CD14-positive monocyte (primary cell): ENCODE results near the gene GATA5. TPM values are rescaled to one million over a fixed set of nuclear protein-coding genes. Genes with fewer than 3 reads are reported as not detected.

Experiments
- DNase-seq, 3 donors: peaks; one replicate each; pipeline ENCODE4 v3.0.0-alpha.2; 2011 to 2022
- H2AFZ ChIP-seq: 2 replicates; pipeline ENCODE4 v1.6.0; 2012; ENCODE audit warnings: mild to moderate bottlenecking, low read depth, low read length, inconsistent platforms; ENCODE audit not compliant: insufficient read depth, poor library complexity, severe bottlenecking
- H3K27ac ChIP-seq, 2 donors: 1 replicate in 1 of 2; 2 replicates in 1 of 2; pipeline ENCODE4 v1.5.1; 2012 to 2013; ENCODE audit warnings: low read length in 2 of 2, control low read depth in 1 of 2, inconsistent platforms in 1 of 2, low read depth in 1 of 2, mild to moderate bottlenecking in 1 of 2
- H3K27me3 ChIP-seq, 2 donors: one replicate each; pipeline versions ENCODE4 v1.6.0 to v1.6.1; 2011 to 2013; ENCODE audit warnings: low read length in 2 of 2; ENCODE audit not compliant: control insufficient read depth in 2 of 2, insufficient read depth in 2 of 2
- H3K36me3 ChIP-seq, 2 donors: replicated peaks in 1 of 2; 1 replicate in 1 of 2; 2 replicates in 1 of 2; pipeline versions ENCODE4 v1.5.1 to v1.6.1; 2012 to 2013; ENCODE audit warnings: low read length in 2 of 2, control low read depth in 1 of 2, inconsistent platforms in 1 of 2, mild to moderate bottlenecking in 1 of 2; ENCODE audit not compliant: insufficient read depth in 2 of 2, control insufficient read depth in 1 of 2
- H3K4me1 ChIP-seq, 2 donors: 1 replicate in 1 of 2; 2 replicates in 1 of 2; pipeline versions ENCODE4 v1.5.1 to v1.6.1; 2012 to 2013; ENCODE audit warnings: low read length in 2 of 2, control low read depth in 1 of 2, inconsistent platforms in 1 of 2, mild to moderate bottlenecking in 1 of 2, moderate library complexity in 1 of 2; ENCODE audit not compliant: insufficient read depth in 2 of 2, control insufficient read depth in 1 of 2
- H3K4me2 ChIP-seq: replicated peaks from 2 replicates; pipeline ENCODE3; 2012; ENCODE audit warnings: low read length, moderate library complexity, mild to moderate bottlenecking; ENCODE audit not compliant: poor library complexity, severe bottlenecking; ENCODE audit errors: extremely low read depth
- H3K4me3 ChIP-seq, 3 experiments: fragments of 200-600 bp in 1 of 3; sonication (generic) in 1 of 3; replicated peaks in 1 of 3; 1 replicate in 2 of 3; 2 replicates in 1 of 3; pipeline ENCODE4 v1.5.1; 2011 to 2013; ENCODE audit warnings: low read length in 3 of 3, mild to moderate bottlenecking in 3 of 3, control low read depth in 2 of 3, low read depth in 2 of 3, inconsistent platforms in 1 of 3, moderate library complexity in 1 of 3
- H3K79me2 ChIP-seq: 2 replicates; pipeline ENCODE4 v1.6.0; 2012; ENCODE audit warnings: mild to moderate bottlenecking, control low read depth, inconsistent platforms, low read length, moderate library complexity; ENCODE audit not compliant: insufficient read depth
- H3K9ac ChIP-seq: 2 replicates; pipeline ENCODE4 v1.6.0; 2017; ENCODE audit warnings: low read length, mild to moderate bottlenecking; ENCODE audit not compliant: insufficient read depth, poor library complexity, severe bottlenecking
- H3K9me3 ChIP-seq, 2 donors: replicated peaks in 1 of 2; 1 replicate in 1 of 2; 2 replicates in 1 of 2; pipeline versions ENCODE4 v1.5.1 to v1.6.1; 2012 to 2013; ENCODE audit warnings: low read length in 2 of 2, control low read depth in 1 of 2; ENCODE audit not compliant: control insufficient read depth in 1 of 2, insufficient read depth in 1 of 2
- H4K20me1 ChIP-seq: 2 replicates; pipeline ENCODE4 v1.6.0; 2012; ENCODE audit warnings: mild to moderate bottlenecking, low read length, control low read depth, moderate library complexity; ENCODE audit not compliant: insufficient read depth
- H3K27ac Mint-ChIP-seq, 7 donors: one replicate each; pipeline ENCODE4 v1.8.0; 2020; ENCODE audit warnings: mild to moderate bottlenecking in 7 of 7, mixed read lengths in 7 of 7, moderate library complexity in 6 of 7, inconsistent platforms in 2 of 7
- H3K27me3 Mint-ChIP-seq, 3 donors: one replicate each; pipeline ENCODE4 v1.8.0; 2021 to 2022; ENCODE audit warnings: low read depth in 3 of 3, mild to moderate bottlenecking in 3 of 3, mixed read lengths in 3 of 3, moderate library complexity in 3 of 3, inconsistent platforms in 1 of 3
- H3K36me3 Mint-ChIP-seq, 2 donors: one replicate each; pipeline ENCODE4 v1.8.0; 2020; ENCODE audit warnings: mixed read lengths in 2 of 2, inconsistent platforms in 1 of 2, mild to moderate bottlenecking in 1 of 2
- H3K4me1 Mint-ChIP-seq: one replicate; pipeline ENCODE4 v1.8.0; 2020; ENCODE audit warnings: mild to moderate bottlenecking, mixed read lengths
- H3K4me3 Mint-ChIP-seq, 2 donors: one replicate each; pipeline ENCODE4 v1.8.0; 2020; ENCODE audit warnings: mild to moderate bottlenecking in 2 of 2, mixed read lengths in 2 of 2, moderate library complexity in 1 of 2
- H3K9me3 Mint-ChIP-seq, 7 donors: one replicate each; pipeline ENCODE4 v1.8.0; 2020 to 2022; ENCODE audit warnings: mixed read lengths in 7 of 7, mild to moderate bottlenecking in 6 of 7, moderate library complexity in 6 of 7, inconsistent platforms in 2 of 7
- WGBS: methylation state at CpG from one replicate; pipeline ENCODE4 v1.1.5; 2013; ENCODE audit warnings: missing lambda C conversion rate; ENCODE audit not compliant: insufficient coverage; 5-methylcytosine and 5-hydroxymethylcytosine counted together
- intact Hi-C, 2 donors: fragments of 100-400 bp; cut with micrococcal nuclease; formaldehyde crosslinking; loops; one replicate each; pipeline versions ENCODE4 v1.15.0 to v1.15.1; 2023
- polyA plus RNA-seq, 3 donors: library from polyadenylated mRNA; depleted of rRNA in 1 of 3; unstranded in 2 of 3; stranded (reverse) in 1 of 3; fragments of 300-500 nt in 2 of 3; fragments of >200 nt in 1 of 3; fragmentation: Illumina TruSeq in 2 of 3; gene quantifications; 1 replicate in 2 of 3; 2 replicates in 1 of 3; pipeline ENCODE4 v1.2.3, GENCODE V29; 2012 to 2021
- TF ChIP-seq, protein P1 (sequence below): fragments of 200-600 bp; IDR thresholded peaks from one replicate; pipeline ENCODE4 v1.8.0; 2022; ENCODE audit warnings: antibody characterized with exemption, mild to moderate bottlenecking

The GATA5 gene
- polyA plus RNA-seq, 3 donors, result not detected

- Histone ChIP-seq H3K79me2 (no peaks in the 10 kb centered on the region), H3K9ac (no peak overlapping the region), H4K20me1 (no peaks in the 10 kb centered on the region), H3K27me3 (peaks cover 0 to 1% of the 10 kb centered on the region in 2 donors), H3K4me2 (no peak overlapping the region), H3K9me3 (no peaks in the 10 kb centered on the region), H3K4me1 (no peaks in the 10 kb centered on the region), H3K4me3 (no peak overlapping the region), H2AFZ (no peak overlapping the region), H3K36me3 (no peaks in the 10 kb centered on the region), H3K27ac (no peak overlapping the region)
- no peak for DNase-seq
- no peaks in the 10 kb centered on the region for H3K36me3 Mint-ChIP-seq
- H3K9me3 Mint-ChIP-seq, result no peaks in the 10 kb centered on the region
- TF ChIP-seq, protein P1, sequence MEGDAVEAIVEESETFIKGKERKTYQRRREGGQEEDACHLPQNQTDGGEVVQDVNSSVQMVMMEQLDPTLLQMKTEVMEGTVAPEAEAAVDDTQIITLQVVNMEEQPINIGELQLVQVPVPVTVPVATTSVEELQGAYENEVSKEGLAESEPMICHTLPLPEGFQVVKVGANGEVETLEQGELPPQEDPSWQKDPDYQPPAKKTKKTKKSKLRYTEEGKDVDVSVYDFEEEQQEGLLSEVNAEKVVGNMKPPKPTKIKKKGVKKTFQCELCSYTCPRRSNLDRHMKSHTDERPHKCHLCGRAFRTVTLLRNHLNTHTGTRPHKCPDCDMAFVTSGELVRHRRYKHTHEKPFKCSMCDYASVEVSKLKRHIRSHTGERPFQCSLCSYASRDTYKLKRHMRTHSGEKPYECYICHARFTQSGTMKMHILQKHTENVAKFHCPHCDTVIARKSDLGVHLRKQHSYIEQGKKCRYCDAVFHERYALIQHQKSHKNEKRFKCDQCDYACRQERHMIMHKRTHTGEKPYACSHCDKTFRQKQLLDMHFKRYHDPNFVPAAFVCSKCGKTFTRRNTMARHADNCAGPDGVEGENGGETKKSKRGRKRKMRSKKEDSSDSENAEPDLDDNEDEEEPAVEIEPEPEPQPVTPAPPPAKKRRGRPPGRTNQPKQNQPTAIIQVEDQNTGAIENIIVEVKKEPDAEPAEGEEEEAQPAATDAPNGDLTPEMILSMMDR, result no peak
- H3K27me3 Mint-ChIP-seq, result peaks cover 6 to 10% (median 8%) of the 10 kb centered on the region in 3 donors
- WGBS, result 86% methylated on average over 4 of the region's 10 CpGs
- no peak overlapping the region for H3K27ac Mint-ChIP-seq
- H3K4me3 Mint-ChIP-seq, result no peak overlapping the region
- H3K4me1 Mint-ChIP-seq, result no peaks in the 10 kb centered on the region
- intact Hi-C loops, result no loop called here
These were observed 10.8 kb downstream of the GATA5 start for GRCh38 chr20:62464990-62465389.

DNA sequence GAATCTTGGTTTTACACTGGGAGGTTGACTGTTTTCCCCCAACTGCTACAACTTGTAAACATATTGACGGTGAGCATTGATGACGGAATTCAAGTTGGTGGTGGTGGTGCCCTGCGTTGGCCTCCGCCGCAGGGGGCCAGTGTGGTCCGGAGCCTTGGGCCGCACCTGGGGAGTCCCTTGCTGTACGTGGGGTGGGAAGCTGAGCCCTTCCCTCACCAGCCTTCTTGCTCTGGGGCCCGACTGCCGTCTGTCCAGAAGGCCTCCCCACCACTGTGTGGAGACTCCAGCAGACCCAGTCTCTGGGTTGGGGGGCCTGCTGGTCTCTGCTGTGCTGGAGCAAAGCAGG lies 11.4 kb downstream of the GATA5 start:
- TF ChIP-seq, protein P1, result no peak
- Histone ChIP-seq H3K4me3 (no peak overlapping the region), H3K4me2 (no peak overlapping the region), H3K36me3 (no peaks in the 10 kb centered on the region), H4K20me1 (no peaks in the 10 kb centered on the region), H2AFZ (no peak overlapping the region), H3K79me2 (no peaks in the 10 kb centered on the region), H3K27me3 (no peaks in the 10 kb centered on the region), H3K27ac (no peak overlapping the region), H3K4me1 (no peaks in the 10 kb centered on the region), H3K9ac (no peak overlapping the region), H3K9me3 (no peaks in the 10 kb centered on the region)
- DNase-seq, result no peak
- Mint-ChIP-seq H3K27ac (no peak overlapping the region), H3K27me3 (peaks cover 4 to 8% (median 4%) of the 10 kb centered on the region in 3 donors), H3K4me1 (no peaks in the 10 kb centered on the region), H3K4me3 (no peak overlapping the region), H3K36me3 (no peaks in the 10 kb centered on the region), H3K9me3 (no peaks in the 10 kb centered on the region)
- WGBS, result 97% methylated on average over 4 of the region's 10 CpGs
- intact Hi-C loops, result no loop called here
